NCI-H226 (cell line): ENCODE data around the gene TTC21B.

Experiments used
- DNase-seq: peaks from one replicate; pipeline ENCODE4 v3.0.0-alpha.2; 2015

TTC21B gene

DNA sequence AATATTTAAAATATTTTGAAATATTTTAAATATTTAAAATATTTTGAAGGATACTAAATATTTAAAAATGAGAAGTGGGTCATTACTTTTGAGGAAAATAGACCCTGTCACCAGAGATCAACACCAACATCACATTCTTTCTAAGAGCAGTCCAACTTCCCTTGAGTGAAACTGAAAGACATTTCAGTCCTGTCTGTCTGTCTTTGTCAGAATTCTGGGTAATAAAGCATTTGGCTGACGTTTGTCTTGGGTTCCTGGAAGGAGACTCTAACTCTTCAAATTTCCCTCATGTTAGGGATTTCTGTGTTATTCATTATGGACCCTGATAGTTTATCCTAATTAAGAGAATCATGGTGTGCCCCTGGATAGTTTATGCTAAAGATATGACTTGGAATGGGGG lies 32.8 kb downstream of the TTC21B start:
- no peak for DNase-seq

GRCh38 chr2:165913636-165914035 lies 39.9 kb downstream of the TTC21B start:
- no peak for DNase-seq

- no peak for DNase-seq
These were observed 41.6 kb downstream of the TTC21B start for GRCh38 chr2:165911981-165912380.

DNA sequence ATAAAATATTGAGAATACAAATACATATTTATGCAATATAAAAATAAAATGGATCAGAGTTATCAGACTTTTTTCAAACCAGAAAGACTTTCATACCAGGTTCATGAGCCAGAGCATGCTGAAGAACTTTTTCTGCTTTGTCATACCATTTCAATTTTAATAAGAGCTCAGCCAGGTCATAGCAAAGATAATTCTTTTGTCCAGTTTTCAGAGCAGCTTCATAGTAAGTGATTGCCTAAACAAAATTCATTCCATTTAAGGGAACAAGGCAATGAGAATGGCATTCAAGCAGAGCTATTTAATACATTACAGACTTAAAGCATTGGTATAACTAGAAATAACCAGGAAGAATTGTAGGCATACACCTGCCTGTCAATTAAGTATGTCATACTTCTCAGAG lies 42.3 kb downstream of the TTC21B start:
- peak; percentile 12 for DNase-seq

DNA sequence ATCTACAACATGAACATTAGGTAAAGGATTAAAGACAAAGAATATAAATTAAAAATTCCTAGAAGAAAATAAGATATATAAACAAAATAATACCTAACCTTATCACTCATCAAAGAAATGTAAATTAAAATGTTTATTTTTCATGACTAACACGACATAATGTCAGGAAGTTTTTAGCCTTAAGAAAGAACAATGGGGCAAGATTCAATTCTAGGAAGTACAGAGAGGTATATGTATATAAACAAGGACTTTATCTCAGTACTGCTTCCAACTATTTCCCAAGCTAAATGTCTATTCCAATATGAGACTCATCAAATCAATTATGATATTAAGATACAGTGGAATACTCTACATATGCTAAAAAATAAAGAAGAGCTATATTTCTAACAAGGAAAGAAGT lies 44.1 kb downstream of the TTC21B start:
- DNase-seq, result no peak

DNA sequence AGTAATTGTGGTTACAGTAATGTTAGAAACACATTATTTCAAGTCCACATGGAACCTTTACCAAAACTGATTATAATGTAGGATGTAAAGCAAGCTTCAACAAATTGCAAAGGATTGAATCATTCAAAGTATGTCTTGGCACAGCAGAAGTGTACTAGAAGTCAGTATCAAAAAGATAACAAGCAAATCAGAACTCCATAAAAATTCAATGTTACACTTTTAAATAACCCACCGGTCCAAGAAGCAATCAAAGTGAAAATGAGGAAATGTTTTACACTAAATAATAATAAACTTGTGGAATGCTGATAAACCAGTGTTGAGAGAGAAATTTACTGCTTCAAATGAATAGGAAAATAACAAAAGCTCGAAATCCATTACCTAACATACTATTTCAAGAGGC lies 47.7 kb downstream of the TTC21B start:
- peak; percentile 21 for DNase-seq

DNA sequence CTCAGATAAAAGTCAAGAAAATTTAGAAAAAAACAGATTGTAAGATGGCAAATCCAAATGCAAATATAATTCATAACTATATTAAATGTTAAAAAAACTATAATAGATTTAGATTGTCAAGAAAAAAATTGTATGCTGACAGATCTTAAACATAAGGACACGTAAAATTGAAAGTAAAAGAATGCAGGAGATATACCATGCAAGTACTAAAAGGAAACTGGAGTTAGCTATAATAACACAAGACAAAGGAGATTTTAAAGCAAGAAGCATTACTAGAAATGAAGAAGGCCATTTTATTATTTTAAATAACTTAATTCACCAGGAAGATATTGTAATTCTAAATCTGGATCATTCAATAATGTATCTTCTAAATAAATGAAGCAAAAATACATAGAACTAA lies 48.3 kb downstream of the TTC21B start:
- DNase-seq, result no peak

GRCh38 chr2:165904432-165904831 lies 49.1 kb downstream of the TTC21B start:
- DNase-seq, result no peak

GRCh38 chr2:165903406-165903805 lies 50.2 kb downstream of the TTC21B start:
- DNase-seq, result no peak

GRCh38 chr2:165902934-165903333 lies 50.6 kb downstream of the TTC21B start:
- DNase-seq, result no peak

DNA sequence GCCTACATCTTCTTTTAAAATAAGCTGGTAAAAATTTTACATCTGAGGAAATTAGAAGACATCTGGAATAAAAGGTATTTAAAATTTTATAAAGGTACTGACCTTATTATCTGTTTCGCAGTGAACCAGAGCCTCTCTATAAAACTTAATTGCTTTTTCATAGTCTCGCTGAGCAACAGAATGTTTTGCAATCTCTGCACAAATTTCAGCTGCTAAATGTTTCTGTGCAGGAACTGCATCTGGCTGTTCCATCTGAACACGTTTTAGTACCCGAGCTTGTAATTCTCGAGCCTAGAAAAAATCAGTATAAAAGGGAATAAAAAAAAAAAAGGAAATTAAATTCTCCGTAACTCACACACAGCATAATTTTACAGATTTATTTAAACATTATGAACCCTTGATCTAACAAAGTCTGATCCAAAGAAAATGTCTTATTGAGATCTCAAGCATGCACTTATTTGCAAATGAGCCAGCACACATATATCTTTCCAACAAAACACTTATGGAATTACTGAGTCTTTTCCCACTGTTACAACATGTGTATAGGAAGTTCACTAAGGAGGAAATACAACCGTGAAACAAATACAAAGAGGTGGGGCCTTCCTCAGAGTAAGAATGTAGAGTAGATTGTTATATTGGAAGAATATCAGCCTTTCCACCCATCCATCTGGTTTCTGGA lies 51.8 kb downstream of the TTC21B start:
- no peak for DNase-seq

DNA sequence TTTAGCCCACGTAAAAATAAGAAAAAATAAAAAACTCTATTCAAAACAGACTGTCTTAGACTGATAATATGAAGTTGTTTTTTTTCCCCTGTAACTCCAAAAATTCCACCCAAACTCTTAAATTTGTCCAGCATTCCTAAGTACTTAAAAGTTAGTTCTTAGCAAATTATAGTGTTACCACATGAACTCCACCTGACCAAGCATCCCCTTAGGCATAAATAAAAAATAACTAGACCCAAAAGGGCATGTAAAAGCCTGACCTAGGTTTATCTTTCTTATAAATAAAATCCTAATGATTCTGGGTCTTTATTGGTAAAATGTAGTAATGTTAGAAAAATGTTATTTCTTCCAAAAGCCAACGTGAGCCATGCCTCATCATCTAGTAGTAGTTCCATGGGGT lies 54.3 kb downstream of the TTC21B start:
- DNase-seq, result no peak

DNA sequence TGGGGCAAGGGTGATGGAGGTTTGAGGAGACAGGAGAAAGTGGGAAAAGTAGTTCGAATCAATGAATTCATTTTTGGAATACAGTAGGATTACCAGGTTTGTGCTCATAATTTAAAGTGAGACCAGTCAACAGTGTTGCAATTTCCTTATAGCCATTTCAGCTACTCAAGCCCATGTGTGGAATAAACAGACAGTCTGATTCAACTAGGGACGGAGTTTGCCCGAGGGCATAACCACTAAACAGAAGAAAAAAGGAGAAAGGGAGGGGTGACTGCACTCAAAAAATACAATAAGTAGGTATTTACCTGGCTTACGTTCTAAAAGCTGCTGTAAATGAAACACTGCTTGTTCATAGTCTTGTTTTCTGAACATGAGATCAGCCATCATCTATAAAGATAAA lies 55.2 kb downstream of the TTC21B start:
- DNase-seq, result peak; percentile 6

- DNase-seq, result no peak
These were observed 55.9 kb downstream of the TTC21B start for GRCh38 chr2:165897726-165898125.

DNA sequence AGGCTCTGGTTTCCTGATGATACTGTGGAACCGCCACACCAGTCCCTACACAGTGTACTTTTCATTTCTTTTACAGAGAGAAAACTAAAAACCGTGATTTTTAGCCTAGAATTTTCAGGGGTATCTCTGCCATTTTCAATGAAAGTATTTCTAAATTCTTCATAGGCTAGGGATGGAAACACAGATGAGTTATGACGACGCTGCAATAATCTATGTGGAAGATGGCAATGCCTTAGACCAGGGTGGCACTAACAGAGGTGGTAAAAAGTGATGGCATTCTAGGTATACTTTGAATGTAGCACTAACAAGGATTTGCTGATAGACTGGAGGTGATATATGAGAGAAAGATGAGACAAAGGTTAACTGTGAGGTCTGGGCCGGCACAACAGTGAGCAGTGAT lies 56.5 kb downstream of the TTC21B start:
- no peak for DNase-seq

- no peak for DNase-seq
These were observed 57.6 kb downstream of the TTC21B start for GRCh38 chr2:165895974-165896373.

DNA sequence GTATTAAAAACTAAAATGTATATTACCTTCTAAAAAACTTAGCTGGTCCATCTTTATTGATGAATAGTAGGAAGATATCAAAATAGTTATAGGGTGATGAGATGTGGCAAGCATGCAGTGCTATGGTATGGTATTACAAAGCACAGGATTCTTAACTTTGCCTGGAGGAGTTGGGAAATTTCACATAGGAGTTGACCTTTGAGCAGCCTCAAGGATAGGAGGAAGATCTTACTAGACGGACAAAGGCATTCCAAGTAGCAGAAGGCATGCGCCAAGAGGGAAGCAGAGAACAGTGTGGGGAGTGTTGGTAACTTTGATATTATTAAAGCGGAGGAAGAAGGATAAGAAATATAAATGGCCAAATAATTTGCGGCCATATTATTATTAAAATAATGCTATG lies 60.0 kb downstream of the TTC21B start:
- no peak for DNase-seq

DNA sequence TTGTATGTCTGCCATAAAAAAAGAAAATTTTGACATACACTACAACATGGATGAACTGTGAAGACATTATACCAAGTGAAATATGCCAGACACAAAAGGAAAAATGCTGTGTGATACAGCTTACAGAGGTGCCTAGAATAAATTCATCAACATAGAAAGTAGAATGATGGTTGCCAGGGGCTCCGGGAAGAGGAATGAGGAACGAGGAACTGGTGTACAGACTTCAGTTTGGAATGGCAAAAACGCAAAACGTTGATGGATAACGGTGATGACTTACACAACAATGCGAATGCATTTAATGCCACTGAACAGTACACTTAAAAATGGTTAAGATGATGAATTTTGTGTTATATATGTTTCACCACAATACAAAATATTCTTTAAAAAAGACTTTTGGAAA lies 61.0 kb downstream of the TTC21B start:
- no peak for DNase-seq

DNA sequence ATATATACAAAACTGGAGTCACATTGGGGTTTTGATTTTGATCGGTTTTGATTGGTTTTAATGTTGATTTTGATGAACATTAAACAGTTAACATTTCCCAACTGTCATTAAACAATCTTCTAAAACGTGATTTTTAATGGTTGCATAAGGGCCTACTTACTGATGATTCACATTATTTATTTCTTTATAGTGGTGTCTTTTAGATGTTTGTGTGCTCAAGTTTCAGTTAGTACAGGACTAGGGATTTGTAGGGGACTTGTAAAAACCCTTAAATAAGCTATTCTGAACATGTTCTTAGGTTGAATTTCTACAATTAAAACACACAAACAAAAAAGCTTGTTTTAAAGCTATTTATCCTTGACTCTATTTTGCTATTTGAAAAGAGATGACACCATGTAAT lies 61.6 kb downstream of the TTC21B start:
- DNase-seq, result no peak

- no peak for DNase-seq
These were observed 62.2 kb downstream of the TTC21B start for GRCh38 chr2:165891345-165891744.

DNA sequence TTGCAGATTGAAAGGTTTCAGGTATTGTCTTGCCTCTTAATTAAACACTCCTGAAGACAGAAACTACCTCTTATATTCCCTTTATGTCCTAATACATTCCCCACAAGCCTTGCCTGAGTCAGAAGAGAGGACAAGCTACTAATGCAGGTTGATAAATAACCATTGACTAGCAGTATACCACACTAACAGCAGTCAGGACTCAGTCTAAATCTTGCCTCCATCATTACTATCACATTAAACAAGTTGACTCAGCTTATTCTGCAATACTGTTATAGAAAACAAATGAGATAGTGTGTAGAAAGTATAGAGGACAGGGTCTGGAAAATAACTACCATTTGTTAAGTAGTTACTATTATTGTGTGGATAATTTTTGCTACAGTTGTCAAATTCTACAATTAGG lies 63.8 kb downstream of the TTC21B start:
- DNase-seq, result no peak

GRCh38 chr2:165889158-165889557 lies 64.4 kb downstream of the TTC21B start:
- no peak for DNase-seq

GRCh38 chr2:165888171-165888570 lies 65.4 kb downstream of the TTC21B start:
- no peak for DNase-seq

GRCh38 chr2:165886487-165887146 lies 67.0 kb downstream of the TTC21B start:
- DNase-seq, result no peak
